Activated T-helper 2 cell treated with anti-CD3 and anti-CD28 coated beads, Interferon-gamma antibody, Interleukin-2, Interleukin-4, amounts not matched to agents 10 μg/mL and 5 μg/mL and 100 μg/mL, durations not matched to agents 14 hours and 24 hours and 36 hours (primary cell): ENCODE measurements around the gene AFG1L. TPM values are rescaled to one million over a fixed set of nuclear protein-coding genes. Genes with fewer than 3 reads are reported as not detected.
A peak's percentile ranks its signal among the peaks of the same experiment; 100 is the strongest.
"Not testable (repeated sequence)": the region's sequence is repeated elsewhere in the genome, so short reads cannot be mapped to it uniquely, and the experiment has no call there.

Source experiments
- DNase-seq: peaks from one replicate; pipeline ENCODE4 v3.0.0; 2021; ENCODE audit warnings: low spot score
- H3K27ac Mint-ChIP-seq: one replicate; pipeline ENCODE4 v1.8.0; 2021; ENCODE audit warnings: mixed read lengths
- H3K27me3 Mint-ChIP-seq: one replicate; pipeline ENCODE4 v1.8.0; 2021; ENCODE audit warnings: low read depth, mixed read lengths
- H3K36me3 Mint-ChIP-seq: one replicate; pipeline ENCODE4 v1.8.0; 2021; ENCODE audit warnings: low read depth, mixed read lengths
- H3K4me1 Mint-ChIP-seq: one replicate; pipeline ENCODE4 v1.8.0; 2021; ENCODE audit warnings: low read depth, mixed read lengths
- H3K4me3 Mint-ChIP-seq: one replicate; pipeline ENCODE4 v1.8.0; 2021; ENCODE audit warnings: low read depth, mild to moderate bottlenecking, moderate library complexity, mixed read lengths
- H3K9me3 Mint-ChIP-seq: one replicate; pipeline ENCODE4 v1.8.0; 2021; ENCODE audit warnings: mixed read lengths
- intact Hi-C: fragments of 100-400 bp; cut with micrococcal nuclease; formaldehyde crosslinking; loops from one replicate; pipeline ENCODE4 v1.15.1; 2023
- total RNA-seq: library from RNA; stranded (reverse); gene quantifications from 2 replicates; pipeline ENCODE4 v1.2.3, GENCODE V29; 2022

Gene AFG1L
- total RNA-seq, 1 donor from 2014 or later, result 4.7 TPM

GRCh38 chr6:108557494-108558371, 262.9 kb downstream of the AFG1L start:
- Mint-ChIP-seq H3K4me3 (peak overlapping the region; percentile 87), H3K9me3 (no peaks in the 10 kb centered on the region), H3K36me3 (peaks cover 11% of the 10 kb centered on the region), H3K27me3 (peaks cover 46% of the 10 kb centered on the region), H3K27ac (peak overlapping the region; percentile 93), H3K4me1 (peaks cover 11% of the 10 kb centered on the region)
- DNase-seq, result peak; percentile 58
- intact Hi-C loops, result loop anchor here (1.0 to 5.0 kb wide), 8 partner anchors 180 to 1133 kb away; partner anchors contain the start of genes AK9, ARMC2, CD164 and CEP57L1

GRCh38 chr6:108558372-108559096, 263.7 kb downstream of the AFG1L start:
- Mint-ChIP-seq H3K27ac (peak overlapping the region; percentile 93), H3K36me3 (peaks cover 15% of the 10 kb centered on the region), H3K4me3 (peak overlapping the region; percentile 87), H3K4me1 (peaks cover 16% of the 10 kb centered on the region), H3K9me3 (no peaks in the 10 kb centered on the region), H3K27me3 (peaks cover 46% of the 10 kb centered on the region)
- peak; percentile 95 for DNase-seq
- intact Hi-C loops, result loop anchor here (1.0 to 5.0 kb wide), 8 partner anchors 179 to 1132 kb away; partner anchors contain the start of genes AK9, ARMC2, CD164 and CEP57L1

DNA sequence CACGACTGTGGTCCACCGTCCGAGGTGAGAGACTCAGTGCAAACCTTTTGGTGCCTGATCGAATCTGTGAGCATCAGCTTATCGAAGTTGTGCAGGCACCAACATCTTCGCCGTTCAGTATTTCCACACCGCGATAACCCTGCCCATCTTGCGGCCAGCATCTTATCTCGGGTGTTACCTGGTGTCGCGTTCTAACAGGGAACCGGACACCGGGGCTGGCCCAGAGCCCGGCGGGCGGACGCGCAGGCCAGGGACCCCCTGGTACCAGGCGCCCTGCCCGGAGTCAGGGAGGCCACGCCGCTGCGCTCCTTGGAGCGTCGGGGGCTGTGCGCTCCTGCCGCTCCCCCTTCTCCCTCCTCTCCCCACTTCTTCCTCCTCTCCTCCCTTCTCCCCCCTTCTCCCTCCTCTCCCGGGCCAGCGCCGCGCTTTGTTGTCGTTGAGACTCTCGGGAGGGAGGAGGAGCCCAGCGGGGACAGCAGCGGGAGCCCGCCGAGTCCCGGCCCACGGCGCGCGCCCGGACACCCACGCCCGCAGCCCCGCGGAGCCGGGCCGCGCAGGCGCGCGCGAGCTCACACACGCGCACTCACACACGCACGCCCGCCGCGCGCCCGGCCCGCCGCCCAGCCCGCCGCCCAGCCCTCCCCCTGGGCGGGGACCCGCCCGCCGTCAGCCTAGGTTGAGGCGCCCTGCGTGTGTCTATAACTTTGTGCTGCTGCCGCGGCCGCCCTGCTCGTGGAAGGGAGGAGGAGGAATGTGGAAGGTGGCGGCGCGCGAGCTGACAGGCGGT, 264.4 kb downstream of the AFG1L start:
- Mint-ChIP-seq H3K27ac (peak overlapping the region; percentile 93), H3K9me3 (no peaks in the 10 kb centered on the region), H3K27me3 (peaks cover 40% of the 10 kb centered on the region), H3K4me3 (peak overlapping the region; percentile 87), H3K36me3 (peaks cover 15% of the 10 kb centered on the region), H3K4me1 (peaks cover 21% of the 10 kb centered on the region)
- DNase-seq, result peak; percentile 80
- intact Hi-C loops, result loop anchor here (2.0 to 5.0 kb wide), 7 partner anchors 178 to 1132 kb away; partner anchors contain the start of genes AK9, ARMC2, CD164 and FIG4

- H3K9me3 Mint-ChIP-seq, result no peaks in the 10 kb centered on the region
- H3K36me3 Mint-ChIP-seq, result peaks cover 15% of the 10 kb centered on the region
- peaks cover 28% of the 10 kb centered on the region for H3K4me1 Mint-ChIP-seq
- H3K27ac Mint-ChIP-seq, result peak overlapping the region; percentile 38
- DNase-seq, result no peak
- intact Hi-C loops, result loop anchor here (2.0 to 5.0 kb wide), 7 partner anchors 177 to 1131 kb away; partner anchors contain the start of genes AK9, ARMC2, CD164 and FIG4
- H3K27me3 Mint-ChIP-seq, result peaks cover 35% of the 10 kb centered on the region
- peak overlapping the region; percentile 79 for H3K4me3 Mint-ChIP-seq
Measured at GRCh38 chr6:108559884-108560462, 265.1 kb downstream of the AFG1L start.

DNA sequence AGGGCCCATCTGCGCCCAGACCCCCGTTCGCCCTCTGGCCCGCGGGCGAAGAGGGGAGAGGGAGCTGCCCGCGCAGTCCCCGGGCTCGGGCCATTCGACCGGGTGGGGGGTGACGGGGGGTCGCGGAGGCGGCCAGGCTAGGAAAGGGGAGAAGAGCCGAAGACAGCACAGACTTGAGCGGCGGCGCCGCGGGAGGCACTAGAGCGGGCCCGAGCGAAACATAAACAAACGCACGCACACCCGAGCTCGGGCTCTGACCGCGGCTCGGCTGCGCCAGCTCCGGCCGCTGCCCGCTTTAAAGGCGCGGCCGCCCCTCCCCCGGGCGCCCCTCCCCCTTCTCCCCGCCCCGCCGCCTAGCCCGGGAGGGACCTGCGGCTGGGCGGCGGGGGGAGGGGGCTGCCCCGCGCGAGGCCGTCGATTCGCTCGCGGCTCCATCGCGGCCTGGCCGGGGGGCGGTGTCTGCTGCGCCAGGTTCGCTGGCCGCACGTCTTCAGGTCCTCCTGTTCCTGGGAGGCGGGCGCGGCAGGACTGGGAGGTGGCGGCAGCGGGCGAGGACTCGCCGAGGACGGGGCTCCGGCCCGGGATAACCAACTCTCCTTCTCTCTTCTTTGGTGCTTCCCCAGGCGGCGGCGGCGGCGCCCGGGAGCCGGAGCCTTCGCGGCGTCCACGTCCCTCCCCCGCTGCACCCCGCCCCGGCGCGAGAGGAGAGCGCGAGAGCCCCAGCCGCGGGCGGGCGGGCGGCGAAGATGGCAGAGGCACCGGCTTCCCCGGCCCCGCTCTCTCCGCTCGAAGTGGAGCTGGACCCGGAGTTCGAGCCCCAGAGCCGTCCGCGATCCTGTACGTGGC, 265.8 kb downstream of the AFG1L start, which contains the start of gene FOXO3:
Gene FOXO3, plus strand, starts transcription at position 455 of the 846 bp plus-strand sequence. Its CDS starts 292 bp downstream, at position 747.
- Mint-ChIP-seq H3K27ac (peak within 1 kb of the TSS; percentile 38), H3K4me1 (peaks cover 35% of the 10 kb centered on the region), H3K36me3 (peaks cover 15% of the 10 kb centered on the region), H3K27me3 (peaks cover 29% of the 10 kb centered on the region), H3K9me3 (no peaks in the 10 kb centered on the region), H3K4me3 (peak within 1 kb of the TSS; percentile 79)
- peak; percentile 46 for DNase-seq
- intact Hi-C loops, result no loop called here

DNA sequence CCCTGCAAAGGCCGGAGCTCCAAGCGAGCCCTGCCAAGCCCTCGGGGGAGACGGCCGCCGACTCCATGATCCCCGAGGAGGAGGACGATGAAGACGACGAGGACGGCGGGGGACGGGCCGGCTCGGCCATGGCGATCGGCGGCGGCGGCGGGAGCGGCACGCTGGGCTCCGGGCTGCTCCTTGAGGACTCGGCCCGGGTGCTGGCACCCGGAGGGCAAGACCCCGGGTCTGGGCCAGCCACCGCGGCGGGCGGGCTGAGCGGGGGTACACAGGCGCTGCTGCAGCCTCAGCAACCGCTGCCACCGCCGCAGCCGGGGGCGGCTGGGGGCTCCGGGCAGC, 266.4 kb downstream of the AFG1L start:
- DNase-seq, intact Hi-C loops, H3K4me3 Mint-ChIP-seq: not testable (repeated sequence)

GRCh38 chr6:108561742-108562502, 267.1 kb downstream of the AFG1L start:
- Mint-ChIP-seq H3K4me3 (peak overlapping the region; percentile 60), H3K4me1 (peaks cover 43% of the 10 kb centered on the region), H3K27ac (no peak overlapping the region), H3K9me3 (no peaks in the 10 kb centered on the region), H3K27me3 (peaks cover 29% of the 10 kb centered on the region), H3K36me3 (peaks cover 24% of the 10 kb centered on the region)
- no peak for DNase-seq
- intact Hi-C loops, result no loop called here

More for the DNA sequence above, 266.4 kb downstream of the AFG1L start:
- peaks cover 41% of the 10 kb centered on the region for H3K4me1 Mint-ChIP-seq
- H3K36me3 Mint-ChIP-seq, result peaks cover 19% of the 10 kb centered on the region
- H3K9me3 Mint-ChIP-seq, H3K27ac Mint-ChIP-seq: not testable (repeated sequence)
- peaks cover 32% of the 10 kb centered on the region for H3K27me3 Mint-ChIP-seq

GRCh38 chr6:108562503-108562993, 267.7 kb downstream of the AFG1L start:
- intact Hi-C loops, result no loop called here
- DNase-seq, result no peak
- no peaks in the 10 kb centered on the region for H3K9me3 Mint-ChIP-seq
- peaks cover 28% of the 10 kb centered on the region for H3K36me3 Mint-ChIP-seq
- H3K4me3 Mint-ChIP-seq, result peak overlapping the region; percentile 60
- no peak overlapping the region for H3K27ac Mint-ChIP-seq
- peaks cover 38% of the 10 kb centered on the region for H3K4me1 Mint-ChIP-seq
- peaks cover 23% of the 10 kb centered on the region for H3K27me3 Mint-ChIP-seq

DNA sequence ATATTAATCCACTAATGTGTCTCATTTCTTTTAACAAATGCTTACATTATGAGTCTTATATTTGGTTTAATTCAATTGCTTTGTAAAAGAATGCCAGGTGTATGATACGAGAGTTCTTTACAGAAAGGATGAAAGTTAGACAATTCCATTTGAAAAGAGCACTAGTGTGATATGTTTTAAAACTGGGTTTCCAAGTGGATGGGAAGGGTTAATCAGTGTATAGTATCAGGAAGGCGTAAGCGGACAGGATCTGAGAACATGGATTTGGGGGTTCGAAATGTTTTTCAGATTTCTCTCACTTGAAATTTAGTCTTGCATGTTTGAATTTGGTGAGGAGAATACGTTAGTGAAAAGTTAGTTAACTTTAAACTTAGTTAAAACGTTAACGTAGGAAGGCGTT, 268.4 kb downstream of the AFG1L start:
- H3K4me1 Mint-ChIP-seq, result peaks cover 40% of the 10 kb centered on the region
- no peak overlapping the region for H3K27ac Mint-ChIP-seq
- H3K9me3 Mint-ChIP-seq, result no peaks in the 10 kb centered on the region
- no peak overlapping the region for H3K4me3 Mint-ChIP-seq
- no peak for DNase-seq
- peaks cover 32% of the 10 kb centered on the region for H3K36me3 Mint-ChIP-seq
- intact Hi-C loops, result no loop called here
- H3K27me3 Mint-ChIP-seq, result peaks cover 25% of the 10 kb centered on the region

- peaks cover 41% of the 10 kb centered on the region for H3K4me1 Mint-ChIP-seq
- H3K27me3 Mint-ChIP-seq, result peaks cover 27% of the 10 kb centered on the region
- H3K27ac Mint-ChIP-seq, result peak overlapping the region; percentile 18
- H3K9me3 Mint-ChIP-seq, result no peaks in the 10 kb centered on the region
- peaks cover 41% of the 10 kb centered on the region for H3K36me3 Mint-ChIP-seq
- intact Hi-C loops, result loop anchor here (2.0 kb wide), 2 partner anchors 67 to 445 kb away; no protein-coding TSS in a partner anchor
- peak overlapping the region; percentile 18 for H3K4me3 Mint-ChIP-seq
- DNase-seq, result no peak
Measured at GRCh38 chr6:108564178-108564577, 269.3 kb downstream of the AFG1L start.
